SU-DHL-6 (cell line): ENCODE results near the gene FAM171A1.

ENCODE experiments used
- H2AFZ ChIP-seq: fragments of 200-600 bp; sonication (generic); 2 replicates; pipeline ENCODE4 v1.6.1; 2014; ENCODE audit warnings: low read depth, mild to moderate bottlenecking, moderate library complexity, mixed read lengths, antibody characterized with exemption, low read length; ENCODE audit not compliant: severe bottlenecking
- H3F3A ChIP-seq: fragments of 200-600 bp; shearing (Covaris generic); 2 replicates; pipeline ENCODE4 v1.6.0; 2016; ENCODE audit warnings: antibody characterized with exemption, mild to moderate bottlenecking; ENCODE audit not compliant: insufficient read depth
- H3K27ac ChIP-seq: fragments of 200-600 bp; sonication (generic); 2 replicates; pipeline ENCODE4 v1.5.1; 2016; ENCODE audit warnings: low read depth, mild to moderate bottlenecking, low read length, moderate library complexity, mixed read lengths
- H3K27me3 ChIP-seq: fragments of 200-600 bp; sonication (generic), shearing (Covaris generic); 2 replicates; pipeline ENCODE4 v1.6.0; 2014; ENCODE audit warnings: mild to moderate bottlenecking, low read length
- H3K36me3 ChIP-seq: fragments of 200-600 bp; sonication (generic); 2 replicates; pipeline ENCODE4 v1.6.1; 2014; ENCODE audit warnings: mild to moderate bottlenecking, low read length, mixed read lengths
- H3K4me2 ChIP-seq: fragments of 300-600, 200-600 bp; shearing (Covaris generic), sonication (generic); 2 replicates; pipeline ENCODE4 v1.6.0; 2014; ENCODE audit warnings: low read length, low read depth, mild to moderate bottlenecking; ENCODE audit not compliant: poor library complexity, severe bottlenecking
- H3K4me3 ChIP-seq: fragments of 200-600 bp; sonication (generic); 2 replicates; pipeline ENCODE4 v1.5.1; 2014; ENCODE audit warnings: antibody characterized with exemption, low read length, mild to moderate bottlenecking, mixed read lengths; ENCODE audit not compliant: insufficient read depth, poor library complexity, severe bottlenecking
- H3K79me2 ChIP-seq: fragments of 200-600 bp; sonication (generic); 2 replicates; pipeline ENCODE4 v1.6.1; 2014; ENCODE audit warnings: mild to moderate bottlenecking, low read length, moderate library complexity; ENCODE audit not compliant: insufficient read depth
- H3K9ac ChIP-seq: fragments of 200-600 bp; sonication (generic); 2 replicates; pipeline ENCODE4 v1.7.0; 2014; ENCODE audit warnings: mild to moderate bottlenecking, low read length
- H3K9me2 ChIP-seq: fragments of 200-600 bp; sonication (generic); replicated peaks from 2 replicates; pipeline ENCODE4 v1.6.1; 2014; ENCODE audit warnings: low read length; ENCODE audit not compliant: insufficient read depth
- H3K9me3 ChIP-seq: fragments of 200-600 bp; sonication (generic); 2 replicates; pipeline ENCODE4 v1.6.1; 2014; ENCODE audit warnings: low read length, mixed read lengths; ENCODE audit not compliant: insufficient read depth
- H4K20me1 ChIP-seq: fragments of 200-600 bp; sonication (generic); 2 replicates; pipeline ENCODE4 v1.6.1; 2014; ENCODE audit warnings: low read depth, mild to moderate bottlenecking, antibody characterized with exemption, low read length, moderate library complexity, mixed read lengths
- EZH2phosphoT487 ChIP-seq: fragments of 200-600 bp; sonication (generic), shearing (Covaris generic); conservative IDR thresholded peaks from 2 replicates; pipeline ENCODE4 v1.6.1; 2018; ENCODE audit warnings: mild to moderate bottlenecking, antibody characterized with exemption, low read length, moderate library complexity, mixed read lengths
- TF ChIP-seq, protein P1 (sequence below): fragments of 200-600 bp; sonication (generic); IDR thresholded peaks from one replicate; pipeline ENCODE4 v1.5.1; 2017; ENCODE audit warnings: antibody characterized with exemption, mild to moderate bottlenecking, low read length, moderate library complexity; ENCODE audit not compliant: insufficient read depth, poor library complexity, severe bottlenecking

The FAM171A1 gene

DNA sequence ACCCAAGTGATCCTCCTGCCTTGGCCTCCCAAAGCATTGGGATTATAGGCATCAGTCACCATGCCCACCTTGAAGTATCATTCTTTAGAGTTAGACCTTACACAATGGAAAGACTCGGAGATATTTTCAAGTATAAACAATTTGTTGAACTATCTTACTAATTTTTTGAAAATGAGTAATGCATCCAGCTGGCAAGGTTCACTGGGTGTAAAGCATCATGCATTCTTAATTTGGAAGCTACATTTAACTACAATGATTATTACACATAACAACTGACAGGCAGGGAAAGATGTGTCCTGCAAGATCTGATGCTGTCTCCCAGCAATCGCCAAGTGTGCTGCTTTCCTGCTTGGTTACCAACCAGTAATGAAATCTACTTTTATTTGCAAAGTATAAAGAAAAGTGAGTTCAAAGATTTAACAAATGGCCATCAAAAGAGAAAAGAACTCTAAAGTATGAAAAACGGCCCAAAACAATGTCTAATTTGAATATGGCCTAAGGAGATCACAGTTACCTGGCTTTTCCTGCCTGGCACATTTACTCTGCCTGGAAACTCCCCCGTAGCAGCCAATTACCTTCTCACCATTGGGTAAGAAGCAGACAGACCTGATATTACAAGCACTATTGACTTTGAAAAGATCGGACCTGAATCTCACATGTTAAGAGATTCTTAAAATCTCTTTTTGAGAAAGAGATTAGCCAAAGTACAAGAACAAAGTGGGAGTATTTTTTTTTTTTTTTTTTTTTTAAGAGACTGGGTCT, 143.3 kb downstream of the FAM171A1 start:
- H3K4me2 ChIP-seq: no peak overlapping the region
- no peaks in the 10 kb centered on the region for H3F3A ChIP-seq
- no peak overlapping the region for H3K27ac ChIP-seq
- H3K9me3 ChIP-seq: no peaks in the 10 kb centered on the region
- no peak overlapping the region for H3K4me3 ChIP-seq
- H4K20me1 ChIP-seq: no peaks in the 10 kb centered on the region
- no peaks in the 10 kb centered on the region for H3K27me3 ChIP-seq
- H2AFZ ChIP-seq: no peak overlapping the region
- H3K9me2 ChIP-seq: no peaks in the 10 kb centered on the region
- TF ChIP-seq, protein P1, sequence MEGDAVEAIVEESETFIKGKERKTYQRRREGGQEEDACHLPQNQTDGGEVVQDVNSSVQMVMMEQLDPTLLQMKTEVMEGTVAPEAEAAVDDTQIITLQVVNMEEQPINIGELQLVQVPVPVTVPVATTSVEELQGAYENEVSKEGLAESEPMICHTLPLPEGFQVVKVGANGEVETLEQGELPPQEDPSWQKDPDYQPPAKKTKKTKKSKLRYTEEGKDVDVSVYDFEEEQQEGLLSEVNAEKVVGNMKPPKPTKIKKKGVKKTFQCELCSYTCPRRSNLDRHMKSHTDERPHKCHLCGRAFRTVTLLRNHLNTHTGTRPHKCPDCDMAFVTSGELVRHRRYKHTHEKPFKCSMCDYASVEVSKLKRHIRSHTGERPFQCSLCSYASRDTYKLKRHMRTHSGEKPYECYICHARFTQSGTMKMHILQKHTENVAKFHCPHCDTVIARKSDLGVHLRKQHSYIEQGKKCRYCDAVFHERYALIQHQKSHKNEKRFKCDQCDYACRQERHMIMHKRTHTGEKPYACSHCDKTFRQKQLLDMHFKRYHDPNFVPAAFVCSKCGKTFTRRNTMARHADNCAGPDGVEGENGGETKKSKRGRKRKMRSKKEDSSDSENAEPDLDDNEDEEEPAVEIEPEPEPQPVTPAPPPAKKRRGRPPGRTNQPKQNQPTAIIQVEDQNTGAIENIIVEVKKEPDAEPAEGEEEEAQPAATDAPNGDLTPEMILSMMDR: no peak
- no peak for TF ChIP-seq EZH2phosphoT487
- H3K36me3 ChIP-seq: no peaks in the 10 kb centered on the region
- H3K9ac ChIP-seq: no peak overlapping the region
- no peaks in the 10 kb centered on the region for H3K79me2 ChIP-seq

DNA sequence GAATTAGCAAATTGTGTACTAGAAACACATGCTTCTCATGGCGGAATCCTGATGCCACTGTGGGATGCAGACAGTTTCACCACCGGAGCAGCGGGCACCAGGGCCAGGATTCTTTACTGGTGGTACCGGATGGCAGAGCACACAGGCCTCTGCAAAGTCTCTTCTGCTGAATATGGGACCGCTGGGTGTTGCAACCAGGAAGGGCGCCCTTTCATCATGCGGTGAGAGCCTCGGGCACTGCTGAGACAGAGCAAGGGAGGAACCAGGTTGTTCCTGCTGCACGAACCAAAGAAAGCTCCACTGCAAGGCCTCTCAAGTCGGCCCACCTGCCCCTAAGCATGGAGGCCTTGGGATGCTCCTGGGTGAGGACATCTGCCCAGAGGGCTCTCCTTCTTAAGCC, 145.6 kb downstream of the FAM171A1 start:
- Histone ChIP-seq H3K9ac (no peak overlapping the region), H3K27me3 (no peaks in the 10 kb centered on the region), H3K27ac (no peak overlapping the region), H3F3A (no peaks in the 10 kb centered on the region), H3K4me2 (no peak overlapping the region), H3K4me3 (no peak overlapping the region), H3K9me2 (no peaks in the 10 kb centered on the region), H3K9me3 (no peaks in the 10 kb centered on the region), H3K36me3 (no peaks in the 10 kb centered on the region), H3K79me2 (no peaks in the 10 kb centered on the region), H4K20me1 (no peaks in the 10 kb centered on the region), H2AFZ (no peak overlapping the region)
- TF ChIP-seq, protein P1: no peak
- TF ChIP-seq EZH2phosphoT487: no peak

DNA sequence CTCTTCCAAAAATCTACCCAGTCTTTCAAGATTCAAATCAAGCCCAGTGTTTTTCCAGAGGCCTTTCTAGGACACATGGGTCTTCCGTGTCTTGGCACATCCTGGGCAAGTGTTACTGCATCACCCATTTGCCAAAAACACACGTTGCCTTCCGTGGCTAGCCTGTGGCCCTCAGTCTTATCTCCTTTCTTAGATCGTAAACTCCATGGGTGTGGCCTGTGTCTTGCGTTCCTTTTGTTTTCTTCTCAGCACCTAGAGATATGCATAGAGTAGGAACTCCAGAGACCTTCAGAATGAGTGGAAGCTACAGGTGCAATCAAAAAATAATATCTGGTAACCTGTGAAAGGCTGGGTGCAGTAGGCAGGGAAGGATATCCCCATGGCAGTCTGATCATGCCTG, 146.1 kb downstream of the FAM171A1 start:
- H3K4me2 ChIP-seq: no peak overlapping the region
- no peak for TF ChIP-seq EZH2phosphoT487
- TF ChIP-seq, protein P1: no peak
- H3K36me3 ChIP-seq: no peaks in the 10 kb centered on the region
- H2AFZ ChIP-seq: no peak overlapping the region
- H3K27ac ChIP-seq: no peak overlapping the region
- H3K4me3 ChIP-seq: no peak overlapping the region
- no peaks in the 10 kb centered on the region for H3K27me3 ChIP-seq
- H3K9me3 ChIP-seq: no peaks in the 10 kb centered on the region
- H3F3A ChIP-seq: no peaks in the 10 kb centered on the region
- H3K9ac ChIP-seq: no peak overlapping the region
- no peaks in the 10 kb centered on the region for H3K9me2 ChIP-seq
- H4K20me1 ChIP-seq: no peaks in the 10 kb centered on the region
- H3K79me2 ChIP-seq: no peaks in the 10 kb centered on the region
